ENCODE data around the gene LTB4R2. TPM values are rescaled to one million over a fixed set of nuclear protein-coding genes. Genes with fewer than 3 reads are reported as not detected.
A peak's percentile ranks its signal among the peaks of the same experiment; 100 is the strongest.
"Not testable (repeated sequence)": the region's sequence is repeated elsewhere in the genome, so short reads cannot be mapped to it uniquely, and the experiment has no call there.

LTB4R2 gene
- total and polyA plus RNA-seq, 2 donors (not counting 1 experiment from before 2014, with no cell fraction given), result 10.7 to 11.7 TPM

DNA sequence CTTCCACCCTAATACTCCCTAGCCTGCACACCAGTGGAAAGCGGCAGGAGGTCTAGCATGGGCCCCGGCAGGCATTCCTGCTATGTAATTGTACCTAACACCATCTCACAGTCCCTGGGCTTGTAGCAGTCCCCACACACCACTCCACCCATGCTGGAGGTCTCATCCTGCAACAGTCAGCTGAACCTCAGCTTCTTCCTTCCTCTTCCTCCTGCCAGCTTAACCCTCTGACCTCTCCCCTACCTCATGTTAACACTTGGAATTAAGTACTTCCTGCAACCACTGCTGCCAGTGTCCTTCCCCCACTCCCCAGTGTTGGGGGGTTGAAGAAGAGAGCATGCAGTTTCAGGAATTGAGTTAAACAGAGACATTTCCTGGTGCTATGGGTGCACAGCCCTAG lies 17.4 kb downstream of the LTB4R2 start:
- no peak for DNase-seq
- H3K36me3 ChIP-seq (replicated peaks in 1 of 2; ENCODE audit: control extremely low read depth in 1 of 2, control insufficient read depth in 1 of 2, extremely low read depth in 1 of 2, insufficient read depth in 2 of 2, low read length in 1 of 2), result no peaks in the 10 kb centered on the region
- Mint-ChIP-seq H3K4me1 (peaks cover 22% of the 10 kb centered on the region), H3K27ac (no peak overlapping the region), H3K27me3 (peaks cover 1% of the 10 kb centered on the region), H3K9me3 (ENCODE audit: insufficient read depth) (no peaks in the 10 kb centered on the region), H3K4me3 (no peak overlapping the region)
- no peak overlapping the region for H3K4me3 ChIP-seq (ENCODE audit: control extremely low read depth in 1 of 5, extremely low read depth in 1 of 5, insufficient read depth in 1 of 5, low read depth in 2 of 5, low read length in 4 of 5)
- 77% methylated on average over 2 of the region's 2 CpGs for WGBS (ENCODE audit: insufficient coverage)
- no peaks in the 10 kb centered on the region for H4K20me1 ChIP-seq (ENCODE audit: control insufficient read depth, insufficient read depth, low read length, poor library complexity, severe bottlenecking)
- no peak overlapping the region for H3K9ac ChIP-seq (ENCODE audit: low read length)
- CTCF ChIA-PET, result interaction anchor here (0.6 to 16.1 kb wide), 14 partner anchors 9 to 1533 kb away, joined by 3 to 650 read pairs (median 4); partner anchors contain the start of genes CBLN3, CIDEB, KHNYN and LTB4R
- intact Hi-C loops (cut with micrococcal nuclease), result no loop called here
- no peaks in the 10 kb centered on the region for H3K79me2 ChIP-seq (ENCODE audit: control insufficient read depth, insufficient read depth, low read length)
- no peak for TF ChIP-seq EZH2 (IDR thresholded peaks at IDR 0.05; ENCODE audit: borderline replicate concordance, insufficient read depth, low read depth, low read length, poor library complexity, severe bottlenecking)
- TF ChIP-seq, protein P1, sequence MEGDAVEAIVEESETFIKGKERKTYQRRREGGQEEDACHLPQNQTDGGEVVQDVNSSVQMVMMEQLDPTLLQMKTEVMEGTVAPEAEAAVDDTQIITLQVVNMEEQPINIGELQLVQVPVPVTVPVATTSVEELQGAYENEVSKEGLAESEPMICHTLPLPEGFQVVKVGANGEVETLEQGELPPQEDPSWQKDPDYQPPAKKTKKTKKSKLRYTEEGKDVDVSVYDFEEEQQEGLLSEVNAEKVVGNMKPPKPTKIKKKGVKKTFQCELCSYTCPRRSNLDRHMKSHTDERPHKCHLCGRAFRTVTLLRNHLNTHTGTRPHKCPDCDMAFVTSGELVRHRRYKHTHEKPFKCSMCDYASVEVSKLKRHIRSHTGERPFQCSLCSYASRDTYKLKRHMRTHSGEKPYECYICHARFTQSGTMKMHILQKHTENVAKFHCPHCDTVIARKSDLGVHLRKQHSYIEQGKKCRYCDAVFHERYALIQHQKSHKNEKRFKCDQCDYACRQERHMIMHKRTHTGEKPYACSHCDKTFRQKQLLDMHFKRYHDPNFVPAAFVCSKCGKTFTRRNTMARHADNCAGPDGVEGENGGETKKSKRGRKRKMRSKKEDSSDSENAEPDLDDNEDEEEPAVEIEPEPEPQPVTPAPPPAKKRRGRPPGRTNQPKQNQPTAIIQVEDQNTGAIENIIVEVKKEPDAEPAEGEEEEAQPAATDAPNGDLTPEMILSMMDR (IDR thresholded peaks at IDR 0.05), result no peak
- POLR2A ChIA-PET, result no interaction called here
- ATAC-seq (ENCODE audit: low read depth), result no peak
- H3K9me3 ChIP-seq (ENCODE audit: control extremely low read depth in 1 of 3, control insufficient read depth in 2 of 3, insufficient read depth in 1 of 3, low read length in 2 of 3), result peaks cover 0 to under 1% (median 0%) of the 10 kb centered on the region in 3 donors
- no peak overlapping the region for H3K4me2 ChIP-seq (replicated peaks; ENCODE audit: low read depth, low read length, poor library complexity, severe bottlenecking)
- no peak overlapping the region for H3K27ac ChIP-seq (ENCODE audit: low read length in 2 of 2)
- peak overlapping the region; percentile 16 for H2AFZ ChIP-seq (ENCODE audit: insufficient read depth, low read depth, low read length, poor library complexity, severe bottlenecking)
- H3K27me3 ChIP-seq (replicated peaks in 1 of 4; ENCODE audit: control extremely low read depth in 1 of 4, control insufficient read depth in 3 of 4, insufficient read depth in 4 of 4, low read length in 3 of 4), result peaks cover 0 to 6% (median under 1%) of the 10 kb centered on the region in 4 experiments
- peaks cover 12 to 17% of the 10 kb centered on the region in 2 donors for H3K4me1 ChIP-seq (ENCODE audit: control insufficient read depth in 2 of 2, insufficient read depth in 2 of 2, low read length in 2 of 2)

DNA sequence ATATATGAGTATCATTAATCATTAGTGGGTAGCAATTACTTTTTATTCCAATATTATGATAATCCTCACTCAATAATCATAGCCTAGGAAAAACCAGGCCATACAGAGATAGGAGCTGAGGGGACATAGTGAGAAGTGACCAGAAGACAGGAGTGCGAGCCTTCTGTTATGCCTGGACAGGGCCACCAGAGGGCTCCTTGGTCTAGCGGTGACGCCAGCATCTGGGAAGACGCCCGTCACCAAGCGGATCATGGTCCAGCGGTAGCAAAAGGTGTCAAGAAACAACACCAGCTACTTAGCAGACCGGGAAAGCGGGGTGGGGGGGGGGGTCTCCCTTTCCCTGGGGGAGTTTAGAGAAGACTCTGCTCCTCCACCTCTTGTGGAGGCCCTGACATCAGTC lies 18.0 kb downstream of the LTB4R2 start:
- H3K27ac ChIP-seq (ENCODE audit: low read length in 2 of 2); H3K27me3 Mint-ChIP-seq; H3K9ac ChIP-seq (ENCODE audit: low read length); ATAC-seq (ENCODE audit: low read depth); H2AFZ ChIP-seq (ENCODE audit: insufficient read depth, low read depth, low read length, poor library complexity, severe bottlenecking); H3K36me3 ChIP-seq (replicated peaks in 1 of 2; ENCODE audit: control extremely low read depth in 1 of 2, control insufficient read depth in 1 of 2, extremely low read depth in 1 of 2, insufficient read depth in 2 of 2, low read length in 1 of 2); DNase-seq; POLR2A ChIA-PET; H3K9me3 ChIP-seq (ENCODE audit: control extremely low read depth in 1 of 3, control insufficient read depth in 2 of 3, insufficient read depth in 1 of 3, low read length in 2 of 3); H3K4me3 Mint-ChIP-seq; H3K79me2 ChIP-seq (ENCODE audit: control insufficient read depth, insufficient read depth, low read length); H3K4me2 ChIP-seq (replicated peaks; ENCODE audit: low read depth, low read length, poor library complexity, severe bottlenecking); H3K4me3 ChIP-seq (ENCODE audit: control extremely low read depth in 1 of 5, extremely low read depth in 1 of 5, insufficient read depth in 1 of 5, low read depth in 2 of 5, low read length in 4 of 5); H3K27ac Mint-ChIP-seq; H3K9me3 Mint-ChIP-seq (ENCODE audit: insufficient read depth); H4K20me1 ChIP-seq (ENCODE audit: control insufficient read depth, insufficient read depth, low read length, poor library complexity, severe bottlenecking): not testable (repeated sequence)
- CTCF ChIA-PET, result interaction anchor here (1.0 to 16.1 kb wide), 10 partner anchors 12 to 346 kb away, joined by 3 to 650 read pairs (median 6); partner anchors contain the start of genes CBLN3, CIDEB, KHNYN and LTB4R
- intact Hi-C loops (cut with micrococcal nuclease), result loop anchor here (1.0 kb wide), 1 partner anchor 103 kb away; no protein-coding TSS in a partner anchor
- Histone ChIP-seq H3K27me3 (replicated peaks in 1 of 4; ENCODE audit: control extremely low read depth in 1 of 4, control insufficient read depth in 3 of 4, insufficient read depth in 4 of 4, low read length in 3 of 4) (peaks cover 0 to 11% (median 3%) of the 10 kb centered on the region in 4 experiments), H3K4me1 (ENCODE audit: control insufficient read depth in 2 of 2, insufficient read depth in 2 of 2, low read length in 2 of 2) (peaks cover 18 to 23% of the 10 kb centered on the region in 2 donors)
- WGBS (ENCODE audit: insufficient coverage), result 0% methylated on average over 1 of the region's 9 CpGs
- TF ChIP-seq, protein P1 (IDR thresholded peaks at IDR 0.05), result peak; percentile 60
- peaks cover 26% of the 10 kb centered on the region for H3K4me1 Mint-ChIP-seq

Data from B cell (primary cell).